GM23248 (cell line): Measurements from ENCODE around the gene AMBRA1.

Source experiments
- EZH2 ChIP-seq: fragments of 200-600 bp; sonication (generic); IDR thresholded peaks from 2 replicates; pipeline ENCODE4 v1.6.1; 2018; ENCODE audit warnings: antibody characterized with exemption, mild to moderate bottlenecking; ENCODE audit not compliant: insufficient read depth, poor library complexity, severe bottlenecking
- EZH2phosphoT487 ChIP-seq: fragments of 200-600 bp; sonication (generic); IDR thresholded peaks from 2 replicates; pipeline ENCODE4 v1.6.1; 2018; ENCODE audit warnings: antibody characterized with exemption, moderate library complexity, mild to moderate bottlenecking, low read depth; ENCODE audit not compliant: insufficient read depth

DNA sequence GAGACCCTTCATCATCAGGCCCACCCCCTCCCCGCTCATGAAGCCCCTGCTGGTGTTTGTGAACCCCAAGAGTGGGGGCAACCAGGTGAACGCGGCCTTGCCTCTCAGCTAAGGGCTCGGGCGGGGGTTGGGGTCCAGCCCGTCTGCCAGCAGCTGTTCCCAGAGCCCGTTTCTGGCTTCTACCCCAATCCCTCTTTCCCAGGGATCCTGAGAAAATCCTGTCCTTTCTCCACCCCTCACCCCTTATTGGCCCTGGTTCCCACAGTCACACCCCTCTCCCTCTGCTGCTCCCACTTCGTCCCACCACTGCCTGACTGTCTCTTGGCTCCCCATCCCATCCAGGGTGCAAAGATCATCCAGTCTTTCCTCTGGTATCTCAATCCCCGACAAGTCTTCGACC lies 221.7 kb downstream of the AMBRA1 start:
- no peak for TF ChIP-seq EZH2phosphoT487
- TF ChIP-seq EZH2: no peak
